Subcutaneous abdominal adipose tissue (tissue), 5 donors: ENCODE measurements around the gene TIMP2.
A peak's percentile ranks its signal among the peaks of the same experiment; 100 is the strongest.

Source experiments
- H3K27ac ChIP-seq: one replicate; pipeline ENCODE4 v1.7.0; 2013; ENCODE audit warnings: low read depth, mild to moderate bottlenecking, inconsistent platforms, low read length, moderate library complexity
- H3K27me3 ChIP-seq, 5 donors: one replicate each; pipeline ENCODE4 v1.7.0; 2013; ENCODE audit warnings: low read length in 5 of 5, inconsistent platforms in 1 of 5; ENCODE audit not compliant: control insufficient read depth in 5 of 5, insufficient read depth in 4 of 5
- H3K36me3 ChIP-seq, 5 donors: one replicate each; pipeline ENCODE4 v1.7.0; 2013; ENCODE audit warnings: low read length in 5 of 5; ENCODE audit not compliant: control insufficient read depth in 5 of 5, insufficient read depth in 5 of 5
- H3K4me1 ChIP-seq, 5 donors: one replicate each; pipeline ENCODE4 v1.7.0; 2013; ENCODE audit warnings: low read length in 5 of 5, mild to moderate bottlenecking in 3 of 5, moderate library complexity in 1 of 5; ENCODE audit not compliant: control insufficient read depth in 5 of 5, insufficient read depth in 5 of 5
- H3K4me3 ChIP-seq, 5 donors: one replicate each; pipeline ENCODE4 v1.7.0; 2013; ENCODE audit warnings: low read length in 5 of 5, low read depth in 1 of 5
- H3K9ac ChIP-seq, 5 donors: one replicate each; pipeline ENCODE4 v1.7.0; 2013; ENCODE audit warnings: low read length in 5 of 5, mild to moderate bottlenecking in 4 of 5, moderate library complexity in 3 of 5
- H3K9me3 ChIP-seq, 5 donors: one replicate each; pipeline ENCODE4 v1.7.0; 2013; ENCODE audit warnings: low read length in 5 of 5; ENCODE audit not compliant: control insufficient read depth in 5 of 5
- donor health status: healthy.
- donor health status: healthy.
- donor health status: healthy.
- donor health status: healthy.
- donor health status: healthy.

Gene TIMP2

GRCh38 chr17:78864117-78864516, 61.1 kb downstream of the TIMP2 start:
- H3K9me3 ChIP-seq = no peaks in the 10 kb centered on the region
- peak overlapping the region; percentile 35 for H3K27ac ChIP-seq

DNA sequence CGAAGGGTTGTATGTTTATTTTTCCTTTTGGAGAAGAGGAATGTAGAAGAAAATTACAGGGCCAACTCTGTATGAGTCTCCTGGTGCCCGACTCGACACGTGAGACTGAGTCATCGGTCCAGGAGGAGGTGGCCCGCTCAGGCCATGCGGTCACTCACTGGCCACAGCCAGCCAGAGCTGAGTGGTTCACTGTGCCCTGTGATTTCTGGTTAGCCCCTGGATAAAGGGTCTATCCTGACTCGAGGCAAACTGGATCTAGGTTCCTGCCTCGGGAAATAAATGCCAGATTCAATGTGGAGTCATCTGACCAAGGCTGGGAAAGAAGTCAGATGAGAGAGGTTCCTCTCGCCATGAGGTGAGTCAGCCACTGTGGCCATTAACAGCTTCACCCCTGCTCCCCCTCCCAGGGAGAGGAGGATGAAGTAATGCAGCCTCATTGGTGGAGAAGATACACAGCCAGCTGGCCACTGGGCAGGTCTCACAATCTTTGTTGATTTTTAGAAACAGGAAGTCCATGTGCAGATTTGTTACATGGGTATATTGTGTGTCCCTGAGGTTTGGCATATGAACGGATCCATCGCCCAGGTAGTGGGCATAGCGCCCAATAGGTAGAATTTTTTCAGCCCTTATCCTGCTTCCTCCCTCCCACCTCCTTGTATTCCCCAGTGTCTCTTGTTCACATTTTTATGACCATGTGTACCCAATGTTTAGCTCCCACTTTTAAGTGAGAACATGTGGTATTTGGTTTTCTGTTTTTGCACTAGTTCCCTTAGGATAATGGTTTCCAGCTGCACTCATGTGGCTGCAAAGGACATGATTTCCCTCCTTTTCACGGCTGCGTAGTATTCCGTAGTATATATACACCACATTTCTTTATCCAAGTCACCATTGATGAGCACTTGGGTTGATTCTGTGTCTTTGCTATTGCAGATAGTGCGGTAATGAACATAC, 62.8 kb downstream of the TIMP2 start:
- Histone ChIP-seq H3K27ac (peak overlapping the region; percentile 88), H3K4me1 (peaks cover 5 to 25% (median 11%) of the 10 kb centered on the region in 5 donors), H3K27me3 (no peaks in the 10 kb centered on the region), H3K36me3 (peaks cover 0 to 24% (median 15%) of the 10 kb centered on the region in 5 donors), H3K4me3 (no peak overlapping the region), H3K9ac (peak overlapping the region in 4 of 5 donors; percentile 27 to 40 (median 36)), H3K9me3 (no peaks in the 10 kb centered on the region)

More at GRCh38 chr17:78864117-78864516, 61.1 kb downstream of the TIMP2 start:
- no peak overlapping the region for H3K9ac ChIP-seq
- no peaks in the 10 kb centered on the region for H3K27me3 ChIP-seq
- no peak overlapping the region for H3K4me3 ChIP-seq
- H3K4me1 ChIP-seq = peaks cover 5 to 25% (median 15%) of the 10 kb centered on the region in 5 donors
- peaks cover 0 to 35% (median 21%) of the 10 kb centered on the region in 5 donors for H3K36me3 ChIP-seq

DNA sequence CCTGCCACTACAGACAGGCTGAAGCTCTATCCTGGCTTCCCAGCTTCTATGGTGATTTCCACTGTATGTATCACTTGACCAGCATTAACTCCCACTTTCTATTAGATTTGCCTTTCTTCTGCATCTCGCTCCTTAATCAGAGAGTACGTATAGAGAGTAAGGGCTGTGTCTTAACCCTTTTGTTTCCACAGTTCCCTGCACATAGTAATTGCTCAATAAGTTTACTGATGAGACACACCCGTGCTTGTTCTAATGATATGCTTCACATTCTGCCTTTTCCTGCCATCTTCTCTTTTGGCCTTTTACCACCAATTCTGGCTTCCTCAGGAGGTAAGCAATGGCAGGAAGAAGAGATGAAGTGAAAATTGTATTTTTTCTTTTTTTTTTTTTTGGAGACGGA, 64.0 kb downstream of the TIMP2 start:
- no peak overlapping the region for H3K4me3 ChIP-seq

DNA sequence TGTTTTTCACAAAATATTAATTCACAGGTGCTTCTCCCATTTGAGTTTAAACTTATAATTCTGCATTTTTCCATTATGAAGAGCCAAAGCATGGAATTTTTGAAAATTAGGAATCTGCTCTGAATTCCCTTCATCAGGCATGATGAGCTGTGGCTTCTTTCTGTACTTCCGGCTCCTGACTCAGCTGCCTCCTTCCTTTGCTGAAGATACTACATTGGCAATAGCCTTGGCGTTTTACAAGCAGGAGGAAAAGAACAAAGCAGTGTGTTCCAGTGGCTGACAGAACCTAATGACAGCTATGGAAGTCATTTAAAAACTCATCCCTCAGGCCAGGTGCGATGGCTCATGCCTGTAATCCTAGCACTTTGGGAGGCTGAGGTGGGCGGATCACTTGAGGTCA, 66.1 kb downstream of the TIMP2 start:
- H3K9me3 ChIP-seq = no peaks in the 10 kb centered on the region
- H3K27me3 ChIP-seq = no peaks in the 10 kb centered on the region
- peaks cover 0 to 17% (median 3%) of the 10 kb centered on the region in 5 donors for H3K4me1 ChIP-seq
- no peak overlapping the region for H3K9ac ChIP-seq
- no peak overlapping the region for H3K4me3 ChIP-seq
- H3K27ac ChIP-seq = no peak overlapping the region
- peaks cover 0 to 52% (median 46%) of the 10 kb centered on the region in 5 donors for H3K36me3 ChIP-seq

More for the DNA sequence above, 64.0 kb downstream of the TIMP2 start:
- peaks cover 0 to 32% (median 26%) of the 10 kb centered on the region in 5 donors for H3K36me3 ChIP-seq
- no peaks in the 10 kb centered on the region for H3K9me3 ChIP-seq
- no peaks in the 10 kb centered on the region for H3K27me3 ChIP-seq
- peak overlapping the region; percentile 88 for H3K27ac ChIP-seq
- H3K9ac ChIP-seq = peak overlapping the region in 3 of 5 donors; percentile 3 to 40 (median 34)
- peaks cover 3 to 25% (median 10%) of the 10 kb centered on the region in 5 donors for H3K4me1 ChIP-seq

DNA sequence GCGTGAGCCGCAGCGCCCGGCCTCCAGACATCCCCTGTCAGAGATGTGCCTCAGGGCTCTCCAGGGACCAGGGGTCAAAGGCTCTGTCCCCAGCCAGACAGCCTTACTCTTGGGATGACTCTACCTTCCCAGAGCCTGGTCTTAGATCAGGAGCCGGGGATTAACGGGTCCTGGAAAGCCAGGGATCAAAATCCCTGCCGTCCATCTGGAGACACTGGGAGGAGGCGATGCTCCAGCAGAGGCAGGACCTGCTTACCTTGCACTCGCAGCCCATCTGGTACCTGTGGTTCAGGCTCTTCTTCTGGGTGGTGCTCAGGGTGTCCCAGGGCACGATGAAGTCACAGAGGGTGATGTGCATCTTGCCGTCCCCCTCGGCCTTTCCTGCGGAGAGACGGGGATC, 67.9 kb downstream of the TIMP2 start:
- Histone ChIP-seq H3K27me3 (no peaks in the 10 kb centered on the region), H3K27ac (no peak overlapping the region), H3K36me3 (peaks cover 0 to 57% (median 49%) of the 10 kb centered on the region in 5 donors), H3K4me1 (peaks cover 0 to 10% (median 3%) of the 10 kb centered on the region in 5 donors), H3K4me3 (no peak overlapping the region), H3K9ac (no peak overlapping the region), H3K9me3 (no peaks in the 10 kb centered on the region)

DNA sequence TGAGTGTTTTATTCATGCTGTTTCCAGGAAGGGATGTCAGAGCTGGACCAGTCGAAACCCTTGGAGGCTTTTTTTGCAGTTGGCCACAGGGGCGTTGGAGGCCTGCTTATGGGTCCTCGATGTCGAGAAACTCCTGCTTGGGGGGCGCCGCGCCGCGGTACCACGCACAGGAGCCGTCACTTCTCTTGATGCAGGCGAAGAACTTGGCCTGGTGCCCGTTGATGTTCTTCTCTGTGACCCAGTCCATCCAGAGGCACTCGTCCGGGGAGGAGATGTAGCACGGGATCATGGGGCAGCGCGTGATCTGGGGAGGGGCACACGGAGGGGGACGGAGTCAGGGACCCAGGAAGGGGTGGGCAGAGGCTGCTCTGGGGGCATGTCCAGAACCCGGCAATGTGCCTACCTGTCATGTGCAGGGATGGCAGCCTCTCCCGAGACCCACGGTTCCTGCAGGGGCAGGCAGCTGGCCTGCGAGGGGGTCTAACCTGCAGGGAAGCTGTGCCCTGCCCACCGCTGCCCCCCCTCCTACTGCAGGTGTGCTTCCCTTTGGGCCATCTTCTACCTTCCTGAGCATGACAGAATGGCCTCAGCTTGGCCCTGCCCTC, 69.5 kb downstream of the TIMP2 start:
- H3K36me3 ChIP-seq = peaks cover 0 to 57% (median 52%) of the 10 kb centered on the region in 5 donors
- no peaks in the 10 kb centered on the region for H3K27me3 ChIP-seq
- H3K9me3 ChIP-seq = no peaks in the 10 kb centered on the region
- H3K4me1 ChIP-seq = no peaks in the 10 kb centered on the region
- no peak overlapping the region for H3K9ac ChIP-seq
- H3K27ac ChIP-seq = no peak overlapping the region
- H3K4me3 ChIP-seq = no peak overlapping the region

GRCh38 chr17:78854508-78854907, 70.7 kb downstream of the TIMP2 start:
- Histone ChIP-seq H3K27ac (no peak overlapping the region), H3K9ac (no peak overlapping the region), H3K27me3 (no peaks in the 10 kb centered on the region), H3K4me3 (no peak overlapping the region), H3K9me3 (no peaks in the 10 kb centered on the region), H3K4me1 (no peaks in the 10 kb centered on the region), H3K36me3 (peaks cover 0 to 52% (median 46%) of the 10 kb centered on the region in 5 donors)

DNA sequence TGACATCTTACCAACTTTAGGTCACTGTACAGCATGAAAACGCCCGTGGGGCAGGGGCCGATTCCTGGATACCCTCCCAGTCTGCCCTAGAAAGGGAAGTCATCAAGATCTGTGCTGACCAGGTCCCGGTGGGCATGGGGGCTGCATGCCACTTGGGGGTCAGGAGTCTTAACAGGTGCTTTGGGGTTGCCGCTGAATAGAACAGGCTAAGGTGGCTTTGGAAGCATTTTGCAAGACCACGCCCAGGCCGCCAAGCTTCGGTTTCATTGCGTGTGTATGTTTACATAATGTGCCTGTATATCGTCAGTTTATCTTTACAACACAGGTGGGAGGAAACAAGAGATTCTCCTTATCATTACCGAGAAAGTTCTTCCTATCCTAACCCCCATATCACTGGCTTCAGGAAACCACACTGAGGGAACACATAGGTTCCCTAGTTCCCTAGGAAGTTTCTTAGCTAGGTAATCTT, 71.2 kb downstream of the TIMP2 start:
- no peaks in the 10 kb centered on the region for H3K9me3 ChIP-seq
- H3K4me3 ChIP-seq = no peak overlapping the region
- H3K9ac ChIP-seq = no peak overlapping the region
- no peaks in the 10 kb centered on the region for H3K4me1 ChIP-seq
- H3K27ac ChIP-seq = no peak overlapping the region
- H3K27me3 ChIP-seq = no peaks in the 10 kb centered on the region
- H3K36me3 ChIP-seq = peaks cover 0 to 52% (median 46%) of the 10 kb centered on the region in 5 donors

- Histone ChIP-seq H3K4me1 (peaks cover 0 to 4% (median 0%) of the 10 kb centered on the region in 5 donors), H3K27ac (no peak overlapping the region), H3K27me3 (no peaks in the 10 kb centered on the region), H3K9me3 (no peaks in the 10 kb centered on the region), H3K4me3 (no peak overlapping the region), H3K36me3 (peaks cover 0 to 52% (median 46%) of the 10 kb centered on the region in 5 donors), H3K9ac (no peak overlapping the region)
These were observed 72.5 kb downstream of the TIMP2 start for GRCh38 chr17:78852709-78853121.

GRCh38 chr17:78849026-78849425, 76.2 kb downstream of the TIMP2 start:
- Histone ChIP-seq H3K9ac (no peak overlapping the region), H3K4me3 (no peak overlapping the region), H3K27me3 (no peaks in the 10 kb centered on the region), H3K4me1 (peaks cover 0 to 4% (median 2%) of the 10 kb centered on the region in 5 donors), H3K9me3 (no peaks in the 10 kb centered on the region), H3K27ac (no peak overlapping the region), H3K36me3 (peaks cover 0 to 17% (median 12%) of the 10 kb centered on the region in 5 donors)
